Urinary bladder (tissue), 4 donors: Measurements from ENCODE around the gene MOCS1. TPM values are rescaled to one million over a fixed set of nuclear protein-coding genes. Genes with fewer than 3 reads are reported as not detected.
"Not testable (repeated sequence)": the region's sequence is repeated elsewhere in the genome, so short reads cannot be mapped to it uniquely, and the experiment has no call there.

ENCODE experiments used
- DNase-seq: peaks from one replicate; pipeline ENCODE4 v3.0.0-alpha.2; 2015; ENCODE audit errors: extremely low spot score
- H3K27ac ChIP-seq: one replicate; pipeline ENCODE4 v1.5.1; 2013; ENCODE audit warnings: low read depth, mild to moderate bottlenecking, moderate library complexity
- H3K36me3 ChIP-seq: one replicate; pipeline ENCODE4 v1.6.1; 2013; ENCODE audit warnings: mild to moderate bottlenecking, moderate library complexity; ENCODE audit not compliant: insufficient read depth
- H3K4me1 ChIP-seq: one replicate; pipeline ENCODE4 v1.6.1; 2013; ENCODE audit warnings: mild to moderate bottlenecking, moderate library complexity; ENCODE audit not compliant: insufficient read depth
- H3K4me3 ChIP-seq: one replicate; pipeline ENCODE4 v1.5.1; 2013; ENCODE audit warnings: low read depth, low read length
- WGBS: extraction: QIAGEN DNeasy Blood & Tissue Kit; methylation state at CpG from one replicate; pipeline ENCODE4 v1.1.7; 2013; 5-methylcytosine and 5-hydroxymethylcytosine counted together
- polyA plus RNA-seq: library from polyadenylated mRNA; stranded (reverse); fragments of 200-250 nt; gene quantifications from one replicate; pipeline ENCODE4 v1.2.3, GENCODE V29; 2013
- total RNA-seq: library from RNA; depleted of rRNA; stranded (reverse); fragments of >200 nt; gene quantifications from one replicate; pipeline ENCODE4 v1.2.3, GENCODE V29; 2014
- donor health status: healthy with polysubstance abuse.
- donor health status: healthy.

Gene MOCS1
- total RNA-seq, result 7.0 TPM
- 20.4 TPM for polyA plus RNA-seq

GRCh38 chr6:39934131-39934757 is at the start of gene MOCS1:
Gene MOCS1 (minus strand): TSS chr6:39934462. CDS start chr6:39934417, 45 bp downstream.
- Histone ChIP-seq H3K36me3 (no peaks in the 10 kb centered on the region), H3K4me3 (peak within 1 kb of the TSS; percentile 62), H3K27ac (peak within 1 kb of the TSS; percentile 24), H3K4me1 (peaks cover 2% of the 10 kb centered on the region)
- 1% methylated on average over 46 of the region's 46 CpGs for WGBS
- no peak for DNase-seq

DNA sequence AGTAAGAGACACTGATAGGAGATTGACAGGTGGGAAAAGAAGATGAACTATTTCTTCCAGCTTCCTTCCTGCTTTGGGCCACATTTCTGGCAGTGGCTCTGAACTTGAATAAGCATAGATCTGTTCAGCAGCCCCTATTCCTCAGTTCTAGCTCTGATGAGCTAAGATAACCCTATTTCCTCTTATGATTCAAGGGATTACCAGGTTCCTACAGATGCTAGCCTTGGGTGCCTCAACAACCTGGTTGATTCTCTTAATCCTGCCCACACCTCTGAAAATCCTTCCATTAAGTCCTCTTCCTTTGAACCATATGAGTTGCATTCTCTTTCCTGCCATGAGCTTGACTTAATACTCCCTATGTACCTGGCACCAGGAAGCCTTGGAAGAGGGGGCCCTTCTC is 49.8 kb upstream of the MOCS1 start:
- Histone ChIP-seq H3K4me3 (no peak overlapping the region), H3K27ac (no peak overlapping the region), H3K4me1 (no peaks in the 10 kb centered on the region), H3K36me3 (no peaks in the 10 kb centered on the region)
- DNase-seq, result no peak

DNA sequence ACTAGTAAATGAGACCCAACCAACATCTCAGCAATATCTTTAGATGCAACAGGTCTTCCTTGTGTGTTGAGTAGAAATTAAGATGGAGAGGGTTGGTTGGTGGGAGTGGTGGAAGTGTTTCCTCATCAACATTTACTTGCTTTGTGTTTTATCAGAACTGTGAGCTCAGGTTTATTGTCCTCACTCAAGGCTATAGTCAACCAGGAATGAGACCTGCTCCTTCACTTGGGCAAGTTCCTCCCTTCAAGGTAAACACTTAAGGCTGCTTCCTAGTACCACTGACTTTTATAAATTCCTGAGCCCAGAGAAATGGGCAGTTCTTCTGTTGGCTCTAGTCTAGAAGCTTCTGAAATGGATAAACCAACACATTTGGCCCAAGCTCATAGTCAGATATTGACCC is 48.9 kb upstream of the MOCS1 start:
- DNase-seq, result no peak
- Histone ChIP-seq H3K27ac (no peak overlapping the region), H3K36me3 (no peaks in the 10 kb centered on the region), H3K4me3 (no peak overlapping the region), H3K4me1 (no peaks in the 10 kb centered on the region)

DNA sequence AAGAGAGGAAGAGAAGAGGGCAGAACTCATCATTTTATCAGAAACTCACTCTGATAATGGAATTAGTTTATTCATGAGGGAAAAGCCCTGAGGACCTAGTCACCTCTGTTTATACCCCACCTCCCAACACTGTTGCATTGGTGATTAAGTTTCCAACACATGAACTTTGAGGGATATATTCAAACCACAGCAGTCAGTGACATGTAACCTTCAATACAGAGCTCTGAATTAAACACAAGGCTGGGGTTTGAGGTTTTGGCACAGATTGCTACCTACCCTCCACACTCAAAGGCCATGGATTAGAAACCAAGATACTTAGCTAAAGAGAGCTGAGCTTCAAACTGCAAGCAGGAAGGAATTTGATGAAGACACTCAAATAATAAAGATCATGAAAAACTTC is 48.5 kb upstream of the MOCS1 start:
- Histone ChIP-seq H3K4me1 (no peaks in the 10 kb centered on the region), H3K4me3 (no peak overlapping the region), H3K27ac (no peak overlapping the region), H3K36me3 (no peaks in the 10 kb centered on the region)
- DNase-seq, result no peak

DNA sequence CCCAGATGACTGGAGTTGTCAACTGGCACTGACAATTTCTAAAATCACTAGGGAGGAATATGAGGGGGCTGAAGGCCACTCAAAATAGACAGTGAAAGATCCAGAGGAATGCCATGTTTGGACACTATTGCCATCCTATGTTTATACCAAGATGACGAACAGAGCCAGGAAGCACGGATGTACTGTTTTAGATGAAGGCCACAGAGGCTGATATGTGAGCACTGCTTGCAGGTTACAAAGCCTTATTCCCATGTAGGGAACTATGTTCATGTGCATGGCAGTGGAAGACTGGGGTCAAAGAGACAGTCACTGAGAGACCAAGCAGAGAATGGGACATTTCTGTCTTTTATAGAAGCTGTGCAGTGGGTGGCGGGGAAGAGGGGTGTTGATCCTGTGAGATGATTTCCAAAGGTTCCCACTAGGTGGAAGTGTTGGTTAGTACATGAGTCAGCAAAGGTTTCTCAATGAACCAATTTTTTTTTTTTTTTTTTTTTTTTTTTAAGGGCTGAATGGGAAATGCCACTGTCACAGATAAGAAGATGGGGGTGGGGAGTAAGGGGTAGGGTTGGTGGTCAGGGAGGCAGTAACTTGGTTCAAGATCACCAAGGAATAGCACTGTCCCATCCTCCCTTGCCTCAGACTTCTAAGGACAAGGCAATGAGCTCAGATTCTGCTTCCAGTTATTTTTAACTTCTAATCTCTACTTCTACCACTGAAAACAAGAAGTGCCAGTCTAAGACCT is 46.7 kb upstream of the MOCS1 start:
- H3K27ac ChIP-seq, result no peak overlapping the region
- no peak overlapping the region for H3K4me3 ChIP-seq
- 43% methylated on average over 3 of the region's 3 CpGs for whole genome bisulfite sequencing
- no peaks in the 10 kb centered on the region for H3K36me3 ChIP-seq
- peak; percentile 10 for DNase-seq
- no peaks in the 10 kb centered on the region for H3K4me1 ChIP-seq

GRCh38 chr6:39979461-39980328 is 45.4 kb upstream of the MOCS1 start:
- Histone ChIP-seq H3K4me1 (no peaks in the 10 kb centered on the region), H3K27ac (no peak overlapping the region), H3K36me3 (no peaks in the 10 kb centered on the region), H3K4me3 (no peak overlapping the region)
- no peak for DNase-seq
- WGBS, result 38% methylated on average over 3 of the region's 3 CpGs

- no peak overlapping the region for H3K27ac ChIP-seq
- 88% methylated on average over 1 of the region's 1 CpG for WGBS
- no peaks in the 10 kb centered on the region for H3K4me1 ChIP-seq
- no peak for DNase-seq
- no peak overlapping the region for H3K4me3 ChIP-seq
- no peaks in the 10 kb centered on the region for H3K36me3 ChIP-seq
Measured at GRCh38 chr6:39978240-39978639, 44.0 kb upstream of the MOCS1 start.

- Histone ChIP-seq H3K36me3 (no peaks in the 10 kb centered on the region), H3K4me1 (no peaks in the 10 kb centered on the region), H3K27ac (no peak overlapping the region), H3K4me3 (no peak overlapping the region)
- WGBS, result 75% methylated on average over 3 of the region's 3 CpGs
- DNase-seq, result no peak
Measured at GRCh38 chr6:39973661-39974060, 39.4 kb upstream of the MOCS1 start.

GRCh38 chr6:39972717-39973116 is 38.5 kb upstream of the MOCS1 start:
- 81% methylated on average over 1 of the region's 1 CpG for WGBS
- not testable (repeated sequence) for H3K36me3 ChIP-seq, H3K4me3 ChIP-seq

DNA sequence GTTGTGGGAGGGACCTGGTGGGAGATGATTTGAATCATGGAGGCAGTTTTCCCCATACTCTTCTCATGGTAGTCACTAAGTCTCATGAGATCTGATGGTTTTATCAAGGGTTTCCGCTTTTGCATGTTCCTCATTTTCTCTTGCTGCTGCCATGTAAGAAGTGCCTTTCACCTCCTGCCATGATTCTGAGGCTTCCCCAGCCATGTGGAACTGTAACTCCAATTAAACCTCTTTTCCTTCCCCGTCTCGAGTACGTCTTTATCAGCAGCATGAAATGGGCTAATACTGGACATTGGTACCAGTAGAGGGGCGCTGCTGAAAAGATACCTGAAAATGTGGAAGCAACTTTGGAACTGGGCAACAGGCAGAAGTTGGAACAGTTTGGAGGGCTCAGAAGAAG is 36.9 kb upstream of the MOCS1 start:
- not testable (repeated sequence) for DNase-seq, H3K27ac ChIP-seq, H3K36me3 ChIP-seq, H3K4me3 ChIP-seq, H3K4me1 ChIP-seq
- 92% methylated on average over 5 of the region's 5 CpGs for WGBS

More at GRCh38 chr6:39972717-39973116, 38.5 kb upstream of the MOCS1 start:
- not testable (repeated sequence) for DNase-seq, H3K27ac ChIP-seq, H3K4me1 ChIP-seq

DNA sequence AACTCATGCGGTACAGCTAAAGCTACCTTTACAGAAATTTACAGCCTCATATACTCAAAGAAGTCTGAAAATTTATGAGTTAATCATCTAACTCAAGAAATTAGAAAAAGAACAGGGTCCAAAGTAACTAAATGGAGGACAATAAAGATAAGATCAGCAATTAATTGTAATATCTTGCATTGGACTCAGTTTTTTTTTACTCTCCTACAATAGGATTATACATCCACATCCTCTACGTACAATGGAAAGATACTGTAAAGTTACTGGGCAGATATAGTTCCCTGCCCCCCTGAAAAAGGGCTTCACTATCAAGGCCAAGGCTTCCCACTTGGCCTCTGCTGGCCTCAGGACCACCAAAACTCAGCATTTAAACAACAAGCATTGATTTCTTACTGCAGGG is 31.5 kb upstream of the MOCS1 start:
- H3K27ac ChIP-seq, result no peak overlapping the region
- 99% methylated on average over 2 of the region's 2 CpGs for WGBS
- no peak overlapping the region for H3K4me3 ChIP-seq
- DNase-seq, result no peak
- H3K4me1 ChIP-seq, result no peaks in the 10 kb centered on the region
- H3K36me3 ChIP-seq, result no peaks in the 10 kb centered on the region

DNA sequence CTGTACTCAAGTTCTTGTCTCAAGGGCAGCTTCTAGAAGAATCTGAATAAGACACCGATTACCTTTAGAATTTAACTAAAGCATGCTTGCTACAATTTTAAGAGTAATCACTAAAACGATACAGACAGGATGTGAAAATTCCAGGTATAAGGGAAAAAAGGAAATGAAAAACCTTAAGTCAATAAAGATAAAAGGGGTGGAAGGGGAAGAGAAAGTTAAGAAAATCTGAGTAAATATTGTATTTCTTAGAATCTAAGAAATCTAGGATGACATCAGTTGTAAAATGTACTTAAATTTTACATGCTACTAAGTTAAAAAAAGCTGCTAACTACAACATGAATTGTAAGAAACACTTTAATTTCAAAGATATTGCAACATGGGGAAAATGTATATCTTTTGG is 30.3 kb upstream of the MOCS1 start:
- Histone ChIP-seq H3K4me3 (no peak overlapping the region), H3K27ac (no peak overlapping the region), H3K4me1 (no peaks in the 10 kb centered on the region), H3K36me3 (no peaks in the 10 kb centered on the region)
- 70% methylated on average over 2 of the region's 2 CpGs for WGBS
- no peak for DNase-seq

DNA sequence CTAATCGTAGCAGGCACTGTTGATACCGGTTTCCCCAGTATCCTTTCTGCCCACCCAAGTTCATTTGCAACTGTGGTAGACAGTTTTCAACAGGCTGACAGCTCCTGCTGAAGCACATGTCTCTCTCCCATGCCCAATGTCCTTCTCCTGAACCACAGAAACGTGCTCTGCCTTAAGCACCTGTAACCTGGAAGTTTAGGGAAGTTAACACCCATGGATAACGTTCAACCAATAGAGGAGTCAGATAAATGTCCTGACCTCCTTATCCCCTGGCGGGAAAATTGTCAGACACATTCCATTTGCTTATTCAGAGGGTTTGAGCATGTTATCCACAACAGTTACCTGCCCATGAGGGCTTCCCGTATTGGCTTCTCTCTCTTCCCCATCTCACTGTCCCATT is 29.8 kb upstream of the MOCS1 start:
- Histone ChIP-seq H3K36me3 (no peaks in the 10 kb centered on the region), H3K4me1 (no peaks in the 10 kb centered on the region), H3K27ac (no peak overlapping the region), H3K4me3 (no peak overlapping the region)
- no peak for DNase-seq
- WGBS, result 63% methylated on average over 6 of the region's 6 CpGs

DNA sequence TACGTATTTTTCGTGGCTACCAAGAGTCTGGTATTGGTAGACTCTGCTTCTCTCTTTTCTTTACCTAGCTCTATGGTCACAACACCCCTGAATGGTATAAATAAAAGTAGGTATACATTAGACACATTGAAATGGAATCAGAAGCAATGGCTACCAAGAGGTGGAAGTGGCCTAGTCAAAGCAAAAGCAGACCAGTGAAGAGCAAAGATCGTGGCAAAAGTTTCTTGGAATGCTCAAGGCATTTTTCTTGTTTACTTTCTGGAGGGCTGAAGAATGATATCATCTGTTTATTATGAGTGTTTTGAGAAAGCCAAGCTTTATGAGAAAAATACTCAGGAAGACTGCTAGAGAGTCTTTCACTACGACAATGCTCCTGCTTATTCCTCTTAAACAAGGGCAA is 28.6 kb upstream of the MOCS1 start:
- 64% methylated on average over 4 of the region's 4 CpGs for WGBS
- Histone ChIP-seq H3K4me1 (no peaks in the 10 kb centered on the region), H3K36me3 (no peaks in the 10 kb centered on the region), H3K27ac (no peak overlapping the region), H3K4me3 (no peak overlapping the region)
- DNase-seq, result no peak
